Mucosa of rectum (tissue), 2 donors: ENCODE data around the gene ACER1.
"Not testable (repeated sequence)": the region's sequence is repeated elsewhere in the genome, so short reads cannot be mapped to it uniquely, and the experiment has no call there.

ENCODE experiments used
- H3K27ac ChIP-seq, 2 donors: one replicate each; pipeline ENCODE4 v1.7.0; 2013; ENCODE audit warnings: inconsistent platforms in 2 of 2, low read depth in 2 of 2, low read length in 2 of 2
- H3K27me3 ChIP-seq, 2 donors: one replicate each; pipeline ENCODE4 v1.7.0; 2013; ENCODE audit warnings: low read length in 2 of 2; ENCODE audit not compliant: control insufficient read depth in 2 of 2, insufficient read depth in 2 of 2
- H3K36me3 ChIP-seq, 2 donors: one replicate each; pipeline ENCODE4 v1.7.0; 2013; ENCODE audit warnings: low read length in 2 of 2; ENCODE audit not compliant: control insufficient read depth in 2 of 2, insufficient read depth in 2 of 2
- H3K4me1 ChIP-seq, 2 donors: one replicate each; pipeline ENCODE4 v1.7.0; 2013; ENCODE audit warnings: low read length in 2 of 2, mild to moderate bottlenecking in 1 of 2; ENCODE audit not compliant: control insufficient read depth in 2 of 2, insufficient read depth in 2 of 2
- H3K4me3 ChIP-seq, 2 donors: one replicate each; pipeline ENCODE4 v1.7.0; 2013; ENCODE audit warnings: low read length in 2 of 2
- H3K9ac ChIP-seq, 2 donors: one replicate each; pipeline ENCODE4 v1.7.0; 2013; ENCODE audit warnings: low read length in 2 of 2, low read depth in 1 of 2, mild to moderate bottlenecking in 1 of 2
- H3K9me3 ChIP-seq, 2 donors: one replicate each; pipeline ENCODE4 v1.7.0; 2013; ENCODE audit warnings: low read length in 2 of 2; ENCODE audit not compliant: control insufficient read depth in 2 of 2
- donor health status: healthy.
- donor health status: Normal muscosa, but diverticular disease.

ACER1 gene

DNA sequence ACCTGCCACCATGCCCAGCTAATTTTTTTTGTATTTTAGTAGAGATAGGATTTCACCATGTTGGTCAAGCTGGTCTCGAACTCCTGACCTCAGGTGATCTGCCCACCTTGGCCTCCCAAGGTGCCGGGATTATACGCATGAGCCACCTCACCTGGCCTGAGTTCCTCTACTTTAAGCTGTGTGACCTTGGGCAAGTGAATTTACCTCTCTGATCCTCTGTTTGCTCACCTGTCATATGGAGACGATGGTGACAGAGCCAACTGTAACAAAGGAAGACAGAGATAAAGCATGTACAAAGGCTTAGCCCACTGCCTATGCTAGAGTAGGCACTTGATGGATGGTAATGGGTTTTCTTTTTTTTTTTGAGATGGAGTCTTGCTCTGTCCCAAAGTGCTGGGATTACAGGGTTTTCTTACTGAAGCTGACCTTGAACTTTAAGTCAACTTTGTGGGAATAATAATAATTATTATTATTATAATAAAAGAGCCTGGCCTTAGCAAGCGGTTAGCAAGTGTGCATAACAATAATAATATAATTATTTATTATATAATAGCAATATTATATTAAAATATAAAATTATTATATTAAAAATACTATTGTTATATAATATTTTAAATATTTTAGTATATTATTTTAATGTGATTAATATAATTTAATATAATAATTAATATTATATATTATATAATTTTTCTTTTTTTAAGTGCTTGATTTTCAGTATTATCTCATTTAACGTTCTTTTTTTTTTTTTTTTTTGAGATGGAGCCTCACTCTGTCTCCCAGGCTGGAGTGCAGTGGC is 1.3 kb upstream of the ACER1 start:
- H3K27ac ChIP-seq, result no peak overlapping the region
- H3K36me3 ChIP-seq, result no peaks in the 10 kb centered on the region
- no peaks in the 10 kb centered on the region for H3K27me3 ChIP-seq
- no peak overlapping the region for H3K4me3 ChIP-seq
- H3K4me1 ChIP-seq, result no peaks in the 10 kb centered on the region
- H3K9me3 ChIP-seq, result no peaks in the 10 kb centered on the region
- H3K9ac ChIP-seq, result no peak overlapping the region

DNA sequence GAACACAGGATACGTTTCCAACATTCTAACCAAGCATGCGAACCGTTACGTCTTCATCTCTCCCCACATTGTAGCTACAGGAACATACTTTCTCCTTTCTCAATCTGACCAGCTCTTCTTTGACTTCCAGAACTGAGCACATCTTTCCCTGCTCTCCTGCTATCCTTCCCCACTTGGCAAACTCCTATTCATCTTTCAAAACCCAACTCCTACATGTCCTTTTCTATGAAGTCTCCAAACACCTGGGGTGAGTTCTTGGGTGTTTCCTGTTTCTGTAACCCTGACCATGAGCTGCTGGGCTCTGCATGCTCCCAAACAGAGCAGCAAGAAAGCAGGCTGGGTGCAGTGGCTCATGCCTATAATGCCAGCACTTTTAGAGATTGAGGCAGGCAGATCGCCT is 6.6 kb downstream of the ACER1 start:
- no peaks in the 10 kb centered on the region for H3K9me3 ChIP-seq
- no peak overlapping the region for H3K4me3 ChIP-seq
- no peak overlapping the region for H3K27ac ChIP-seq
- no peaks in the 10 kb centered on the region for H3K36me3 ChIP-seq
- H3K4me1 ChIP-seq, result no peaks in the 10 kb centered on the region
- H3K27me3 ChIP-seq, result peaks cover 0 to under 1% of the 10 kb centered on the region in 2 donors
- H3K9ac ChIP-seq, result no peak overlapping the region

DNA sequence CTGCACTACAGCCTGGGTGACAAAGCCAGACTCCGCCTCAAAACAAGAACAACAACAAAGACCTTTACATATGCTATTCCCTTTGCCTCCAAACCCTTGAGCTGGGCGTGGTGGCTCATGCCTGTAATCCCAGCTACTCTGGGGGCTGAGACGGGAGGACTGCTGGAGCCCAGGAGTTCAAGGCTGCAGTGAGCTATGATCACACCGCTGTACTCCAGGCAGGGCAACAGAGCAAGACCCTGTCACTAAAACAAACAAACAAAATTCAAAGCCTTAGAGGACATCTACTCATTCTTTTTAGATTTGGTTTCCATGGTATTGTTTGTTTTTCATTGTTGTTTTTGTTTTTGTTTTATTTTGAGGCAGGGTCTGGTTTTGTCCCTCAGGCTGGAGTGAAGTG is 7.8 kb downstream of the ACER1 start:
- Histone ChIP-seq H3K4me3 (no peak overlapping the region), H3K27me3 (peaks cover 0 to 2% of the 10 kb centered on the region in 2 donors), H3K9me3 (no peaks in the 10 kb centered on the region), H3K27ac (no peak overlapping the region), H3K36me3 (no peaks in the 10 kb centered on the region), H3K4me1 (no peaks in the 10 kb centered on the region), H3K9ac (no peak overlapping the region)

DNA sequence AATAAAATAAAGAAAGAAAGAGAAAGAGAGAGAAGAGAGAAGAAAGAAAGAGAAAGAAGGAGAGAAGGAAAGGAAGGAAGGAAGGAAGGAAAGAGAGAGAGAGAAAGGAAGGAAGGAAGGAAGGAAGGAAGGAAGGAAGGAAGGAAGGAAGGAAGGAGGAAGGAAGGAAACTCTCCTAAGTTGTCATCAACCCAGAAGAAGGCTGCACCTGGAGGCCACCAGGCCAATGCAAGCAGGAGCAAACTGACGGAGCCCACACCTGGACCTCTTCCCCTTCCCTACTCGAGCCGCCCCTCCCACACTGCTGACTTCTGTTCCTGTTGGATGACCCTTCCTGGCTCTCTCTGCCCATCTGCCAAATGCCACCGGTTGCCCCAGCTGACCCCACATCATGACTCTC is 8.7 kb downstream of the ACER1 start:
- H3K9ac ChIP-seq, result no peak overlapping the region
- no peaks in the 10 kb centered on the region for H3K36me3 ChIP-seq

DNA sequence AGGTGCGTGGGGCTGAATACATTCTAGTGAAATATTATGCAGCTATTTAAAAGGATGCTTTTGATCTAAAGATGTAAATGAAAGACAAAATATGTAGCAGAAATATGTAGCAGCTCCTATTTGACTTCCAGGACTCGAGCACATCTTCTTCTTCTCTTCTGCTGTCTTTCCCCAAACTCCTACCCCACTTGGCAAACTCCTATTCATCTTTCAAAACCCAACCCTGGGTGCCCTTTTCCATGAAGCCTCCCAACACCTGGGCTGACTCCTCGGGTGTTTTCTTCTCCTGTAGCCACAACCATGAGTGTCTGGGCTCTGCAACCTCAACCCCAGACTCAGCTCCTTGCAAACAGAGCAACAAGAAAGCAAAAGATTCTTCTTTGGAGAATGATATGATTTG is 11.1 kb downstream of the ACER1 start:
- Histone ChIP-seq H3K4me3 (no peak overlapping the region), H3K9ac (no peak overlapping the region), H3K4me1 (no peaks in the 10 kb centered on the region), H3K36me3 (no peaks in the 10 kb centered on the region), H3K27me3 (peaks cover 2 to 5% of the 10 kb centered on the region in 2 donors), H3K9me3 (no peaks in the 10 kb centered on the region), H3K27ac (no peak overlapping the region)

More for the DNA sequence above, 8.7 kb downstream of the ACER1 start:
- Histone ChIP-seq H3K27ac (no peak overlapping the region), H3K9me3 (no peaks in the 10 kb centered on the region), H3K4me3 (no peak overlapping the region), H3K27me3 (peaks cover 2 to 4% of the 10 kb centered on the region in 2 donors), H3K4me1 (no peaks in the 10 kb centered on the region)

DNA sequence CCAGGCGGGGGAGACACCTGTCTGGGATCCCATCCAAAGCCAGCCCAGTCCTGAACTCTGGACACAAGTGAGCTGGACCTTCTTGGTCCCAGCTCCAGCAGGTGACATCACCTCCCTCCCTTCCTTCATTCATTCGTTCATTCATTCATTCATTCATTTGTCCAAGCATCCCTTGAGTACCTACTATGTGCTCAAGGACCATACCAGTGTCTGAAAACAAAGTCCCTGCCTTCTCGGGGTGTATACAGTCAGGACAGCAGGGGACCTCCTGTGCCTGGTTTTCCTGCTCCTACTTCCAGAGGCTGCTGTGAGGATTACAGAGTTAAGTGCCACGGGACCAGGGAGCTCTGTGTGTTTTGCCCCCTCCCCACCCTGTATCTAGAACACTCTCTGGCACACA is 14.0 kb downstream of the ACER1 start:
- Histone ChIP-seq H3K27me3 (peaks cover 2 to 5% of the 10 kb centered on the region in 2 donors), H3K9me3 (no peaks in the 10 kb centered on the region), H3K4me3 (no peak overlapping the region), H3K4me1 (no peaks in the 10 kb centered on the region), H3K9ac (no peak overlapping the region), H3K27ac (no peak overlapping the region), H3K36me3 (no peaks in the 10 kb centered on the region)

DNA sequence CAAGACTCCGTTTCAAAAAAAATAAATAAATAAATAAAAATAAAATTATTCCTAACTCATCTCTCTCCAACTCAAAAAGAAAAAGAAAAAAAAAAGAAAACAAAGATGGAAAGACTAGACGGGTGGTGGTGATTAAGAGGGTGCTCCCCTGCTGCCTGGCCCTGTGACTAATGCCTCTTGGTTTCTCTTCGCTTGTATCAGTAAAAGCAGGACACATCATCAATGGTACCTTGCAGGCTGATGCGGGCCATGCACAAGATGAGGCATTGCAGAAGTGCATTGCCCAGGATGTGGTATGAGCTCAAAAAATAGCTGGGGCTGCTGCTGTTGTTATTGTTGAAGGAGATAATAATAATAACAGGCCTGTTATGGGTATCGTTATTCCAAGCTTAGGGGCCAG is 14.6 kb downstream of the ACER1 start:
- H3K9ac ChIP-seq, result no peak overlapping the region
- H3K27me3 ChIP-seq, result peaks cover 2 to 5% of the 10 kb centered on the region in 2 donors
- no peaks in the 10 kb centered on the region for H3K36me3 ChIP-seq
- no peaks in the 10 kb centered on the region for H3K4me1 ChIP-seq
- H3K27ac ChIP-seq, result no peak overlapping the region
- H3K4me3 ChIP-seq, result no peak overlapping the region
- H3K9me3 ChIP-seq, result peaks cover 0 to under 1% of the 10 kb centered on the region in 2 donors

DNA sequence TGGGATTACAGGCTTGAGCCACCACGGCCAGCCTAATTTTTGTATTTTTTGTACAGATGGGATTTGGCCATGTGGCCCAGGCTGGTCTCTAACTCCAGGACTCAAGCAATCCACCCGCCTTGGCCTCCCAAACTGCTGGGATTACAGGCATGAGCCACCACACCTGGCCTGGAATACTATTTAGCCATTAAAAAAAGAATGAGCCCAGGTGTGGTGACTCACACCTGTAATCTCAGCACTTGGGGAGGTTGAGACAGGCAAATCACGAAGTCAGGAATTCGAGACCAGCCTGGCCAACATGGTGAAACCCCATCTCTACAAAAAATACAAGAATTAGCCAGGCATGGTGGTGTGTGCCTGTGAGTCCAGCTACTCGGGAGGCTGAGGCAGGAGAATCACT is 17.8 kb downstream of the ACER1 start:
- not testable (repeated sequence) for H3K9me3 ChIP-seq, H3K9ac ChIP-seq, H3K4me1 ChIP-seq, H3K4me3 ChIP-seq, H3K36me3 ChIP-seq, H3K27me3 ChIP-seq, H3K27ac ChIP-seq

DNA sequence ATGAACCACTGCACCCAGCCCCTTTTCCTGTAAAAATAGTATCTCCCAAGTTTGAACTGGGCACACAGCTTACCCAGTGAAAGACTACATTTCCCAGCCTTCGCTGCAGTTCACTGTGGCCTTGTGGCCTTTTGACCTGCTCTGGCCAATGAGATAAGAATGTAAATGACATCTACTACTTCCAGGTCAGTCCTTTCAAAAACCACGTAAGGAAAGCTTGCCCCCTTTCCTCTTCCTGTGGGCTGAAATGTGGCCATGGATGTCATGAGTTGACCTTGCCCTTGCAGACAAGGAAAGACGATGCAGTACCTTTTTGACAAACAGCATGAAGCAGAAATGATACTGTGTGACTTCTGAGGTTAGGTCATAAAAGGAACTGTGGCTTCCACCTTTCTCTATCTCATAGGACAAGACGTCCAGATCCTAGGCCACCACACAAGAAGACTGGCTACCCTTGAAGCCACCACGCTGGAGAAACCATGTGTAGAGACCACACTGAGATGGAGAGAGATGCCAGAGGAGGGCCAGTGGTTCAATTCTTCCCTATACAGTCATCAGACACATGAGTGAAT is 19.9 kb downstream of the ACER1 start:
- Histone ChIP-seq H3K9me3 (peaks cover 0 to 2% of the 10 kb centered on the region in 2 donors), H3K36me3 (no peaks in the 10 kb centered on the region), H3K27ac (no peak overlapping the region), H3K9ac (no peak overlapping the region), H3K27me3 (no peaks in the 10 kb centered on the region), H3K4me1 (no peaks in the 10 kb centered on the region), H3K4me3 (no peak overlapping the region)

DNA sequence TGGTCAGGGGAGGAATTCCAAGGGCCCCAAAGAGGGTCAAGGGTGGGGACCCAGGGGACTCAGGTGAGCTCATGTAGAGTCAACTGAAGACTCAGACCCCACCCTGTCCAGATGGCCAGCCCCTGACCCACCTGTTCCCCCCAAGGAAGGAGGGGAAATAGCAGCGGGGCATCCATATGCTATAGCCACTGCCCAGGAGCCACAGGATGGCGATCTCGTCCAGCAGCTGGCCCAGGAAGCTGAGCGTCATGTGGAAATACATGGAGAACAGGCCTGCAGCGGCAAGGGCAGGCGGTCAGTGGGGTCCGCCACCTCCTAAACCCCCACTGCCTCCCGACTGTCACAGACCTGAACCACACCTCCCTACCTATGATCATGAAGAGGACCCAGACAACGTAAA is 21.4 kb downstream of the ACER1 start:
- Histone ChIP-seq H3K9ac (no peak overlapping the region), H3K9me3 (peaks cover 0 to 2% of the 10 kb centered on the region in 2 donors), H3K27me3 (no peaks in the 10 kb centered on the region), H3K27ac (no peak overlapping the region), H3K4me1 (no peaks in the 10 kb centered on the region), H3K36me3 (no peaks in the 10 kb centered on the region), H3K4me3 (no peak overlapping the region)
